T-helper 22 cell (primary cell): ENCODE measurements around the gene ITIH6.
"Not testable (repeated sequence)": the region's sequence is repeated elsewhere in the genome, so short reads cannot be mapped to it uniquely, and the experiment has no call there.

Source experiments
- DNase-seq: peaks from one replicate; pipeline ENCODE4 v3.0.0-alpha.2; 2020; ENCODE audit warnings: low read depth

The ITIH6 gene

GRCh38 chrX:54799046-54799445, 991 bp upstream of the ITIH6 start:
- DNase-seq: no peak

GRCh38 chrX:54794795-54795194, 3.3 kb downstream of the ITIH6 start:
- DNase-seq: no peak

- DNase-seq: no peak
These were observed 4.0 kb downstream of the ITIH6 start for GRCh38 chrX:54794028-54794427.

- not testable (repeated sequence) for DNase-seq
These were observed 8.7 kb downstream of the ITIH6 start for GRCh38 chrX:54789405-54789804.

- no peak for DNase-seq
These were observed 9.6 kb downstream of the ITIH6 start for GRCh38 chrX:54788446-54788845.

- no peak for DNase-seq
These were observed 11.1 kb downstream of the ITIH6 start for GRCh38 chrX:54786967-54787366.

GRCh38 chrX:54785901-54786300, 12.2 kb downstream of the ITIH6 start:
- DNase-seq: no peak

- DNase-seq: no peak
These were observed 20.9 kb downstream of the ITIH6 start for GRCh38 chrX:54776987-54777672.

GRCh38 chrX:54776061-54776460, 22.0 kb downstream of the ITIH6 start:
- no peak for DNase-seq

GRCh38 chrX:54774391-54775094, 23.5 kb downstream of the ITIH6 start:
- DNase-seq: not testable (repeated sequence)

GRCh38 chrX:54758114-54759055, 39.7 kb downstream of the ITIH6 start:
- no peak for DNase-seq

GRCh38 chrX:54754854-54755253, 43.2 kb downstream of the ITIH6 start:
- no peak for DNase-seq

GRCh38 chrX:54748626-54749025, 49.4 kb downstream of the ITIH6 start:
- DNase-seq: no peak

- no peak for DNase-seq
These were observed 50.2 kb downstream of the ITIH6 start for GRCh38 chrX:54747733-54748393.

- DNase-seq: no peak
These were observed 51.1 kb downstream of the ITIH6 start for GRCh38 chrX:54746928-54747327.

- DNase-seq: no peak
These were observed 52.4 kb downstream of the ITIH6 start for GRCh38 chrX:54745676-54746075.

- not testable (repeated sequence) for DNase-seq
These were observed 59.5 kb downstream of the ITIH6 start for GRCh38 chrX:54738567-54738966.

- not testable (repeated sequence) for DNase-seq
These were observed 61.6 kb downstream of the ITIH6 start for GRCh38 chrX:54736298-54736942.

GRCh38 chrX:54721424-54721823, 76.6 kb downstream of the ITIH6 start:
- DNase-seq: no peak

- DNase-seq: no peak
These were observed 82.4 kb downstream of the ITIH6 start for GRCh38 chrX:54715621-54716020.

- no peak for DNase-seq
These were observed 83.6 kb downstream of the ITIH6 start for GRCh38 chrX:54714424-54714823.

GRCh38 chrX:54711735-54712134, 86.3 kb downstream of the ITIH6 start:
- no peak for DNase-seq
